ENCODE data around the gene CAMK1D. TPM values are rescaled to one million over a fixed set of nuclear protein-coding genes. Genes with fewer than 3 reads are reported as not detected.
A peak's percentile ranks its signal among the peaks of the same experiment; 100 is the strongest.

Gene CAMK1D
- total and polyA plus RNA-seq, 2 experiments from 2014 or later = 2.0 to 3.8 TPM

- H3K27ac ChIP-seq = no peak overlapping the region
- no peak for DNase-seq (ENCODE audit: low read depth in 1 of 2, low spot score in 1 of 2)
- no peaks in the 10 kb centered on the region for H3K9me3 ChIP-seq (ENCODE audit: low read depth)
- H3K4me1 ChIP-seq (ENCODE audit: low read depth) = no peaks in the 10 kb centered on the region
- no peaks in the 10 kb centered on the region for H3K27me3 ChIP-seq
- H3K36me3 ChIP-seq = no peaks in the 10 kb centered on the region
- H3K4me3 ChIP-seq = no peak overlapping the region
- no peak for TF ChIP-seq CTCF (IDR thresholded peaks at IDR 0.05; ENCODE audit: low read depth, low read length)
Measured at GRCh38 chr10:12568391-12569009, 219.2 kb downstream of the CAMK1D start.

- Histone ChIP-seq H3K4me3 (no peak overlapping the region), H3K27me3 (no peaks in the 10 kb centered on the region), H3K27ac (no peak overlapping the region), H3K4me1 (ENCODE audit: low read depth) (no peaks in the 10 kb centered on the region), H3K36me3 (no peaks in the 10 kb centered on the region), H3K9me3 (ENCODE audit: low read depth) (no peaks in the 10 kb centered on the region)
- no peak for DNase-seq (ENCODE audit: low read depth in 1 of 2, low spot score in 1 of 2)
- no peak for TF ChIP-seq CTCF (IDR thresholded peaks at IDR 0.05; ENCODE audit: low read depth, low read length)
Measured at GRCh38 chr10:12572281-12572680, 222.9 kb downstream of the CAMK1D start.

- Histone ChIP-seq H3K27me3 (no peaks in the 10 kb centered on the region), H3K4me1 (ENCODE audit: low read depth) (no peaks in the 10 kb centered on the region), H3K36me3 (no peaks in the 10 kb centered on the region), H3K4me3 (no peak overlapping the region), H3K9me3 (ENCODE audit: low read depth) (no peaks in the 10 kb centered on the region), H3K27ac (no peak overlapping the region)
- DNase-seq (ENCODE audit: low read depth in 1 of 2, low spot score in 1 of 2) = no peak
- no peak for TF ChIP-seq CTCF (IDR thresholded peaks at IDR 0.05; ENCODE audit: low read depth, low read length)
Measured at GRCh38 chr10:12577610-12578009, 228.3 kb downstream of the CAMK1D start.

GRCh38 chr10:12579954-12580858 is 230.9 kb downstream of the CAMK1D start:
- no peaks in the 10 kb centered on the region for H3K36me3 ChIP-seq
- no peak overlapping the region for H3K27ac ChIP-seq
- no peaks in the 10 kb centered on the region for H3K4me1 ChIP-seq (ENCODE audit: low read depth)
- no peak for TF ChIP-seq CTCF (IDR thresholded peaks at IDR 0.05; ENCODE audit: low read depth, low read length)
- no peaks in the 10 kb centered on the region for H3K9me3 ChIP-seq (ENCODE audit: low read depth)
- peak in 1 of 2 donors; percentile 8 for DNase-seq (ENCODE audit: low read depth in 1 of 2, low spot score in 1 of 2)
- H3K4me3 ChIP-seq = no peak overlapping the region
- H3K27me3 ChIP-seq = no peaks in the 10 kb centered on the region

GRCh38 chr10:12583891-12584595 is 234.7 kb downstream of the CAMK1D start:
- Histone ChIP-seq H3K27me3 (no peaks in the 10 kb centered on the region), H3K36me3 (no peaks in the 10 kb centered on the region), H3K27ac (no peak overlapping the region), H3K4me1 (ENCODE audit: low read depth) (no peaks in the 10 kb centered on the region), H3K4me3 (no peak overlapping the region), H3K9me3 (ENCODE audit: low read depth) (no peaks in the 10 kb centered on the region)
- TF ChIP-seq CTCF (IDR thresholded peaks at IDR 0.05; ENCODE audit: low read depth, low read length) = no peak
- no peak for DNase-seq (ENCODE audit: low read depth in 1 of 2, low spot score in 1 of 2)

All from cardiac muscle cell (in vitro differentiated cells and primary cell).